Panc1 (cell line): ENCODE results near the gene CUEDC2. TPM values are rescaled to one million over a fixed set of nuclear protein-coding genes. Genes with fewer than 3 reads are reported as not detected.
A peak's percentile ranks its signal among the peaks of the same experiment; 100 is the strongest.

Source experiments
- ATAC-seq: fragments of 200-7000 bp; cut with Tn5 transposase; 2 replicates; pipeline ENCODE4 v1.9.1; 2020; ENCODE audit warnings: mild to moderate bottlenecking, moderate library complexity
- BruUV-seq: library from RNA; stranded (reverse); fragments of 400-500 nt; replicated peaks from 2 replicates; lab custom pipeline; 2021; lab: Mats Ljungman, UMichigan
- CTCF ChIA-PET: fragments of 300-600 bp; sonication (Branson Sonifier 250); formaldehyde crosslinking; loops from one replicate; lab custom pipeline; 2022; ENCODE audit warnings: antibody characterized with exemption; lab: Charles Lee
- POLR2A ChIA-PET: fragments of 300-600 bp; sonication (Branson Sonifier 250); formaldehyde crosslinking; loops from one replicate; lab custom pipeline; 2022; ENCODE audit warnings: antibody characterized with exemption; lab: Charles Lee
- DNase-seq: peaks from one replicate; pipeline ENCODE4 v3.0.0-alpha.2; 2010; ENCODE audit warnings: low read depth, low spot score
- H3K27ac ChIP-seq: 2 replicates; pipeline ENCODE4 v1.5.1; 2011; ENCODE audit warnings: mild to moderate bottlenecking, low read length, inconsistent platforms
- H3K27me3 ChIP-seq: fragments of 200-500 bp; sonication (Bioruptor generic); 2 replicates; pipeline ENCODE4 v1.6.0; 2014; ENCODE audit warnings: low read length, inconsistent platforms; ENCODE audit not compliant: control insufficient read depth, insufficient read depth
- H3K36me3 ChIP-seq: fragments of 200-500 bp; sonication (Bioruptor generic); 2 replicates; pipeline ENCODE4 v1.5.1; 2014; ENCODE audit warnings: inconsistent platforms, mild to moderate bottlenecking, low read length, moderate library complexity; ENCODE audit not compliant: control insufficient read depth, insufficient read depth
- H3K4me1 ChIP-seq: 2 replicates; pipeline ENCODE4 v1.5.1; 2011; ENCODE audit warnings: inconsistent platforms, mild to moderate bottlenecking, low read length, moderate library complexity; ENCODE audit not compliant: control insufficient read depth, insufficient read depth
- H3K4me3 ChIP-seq, 2 experiments: 2 replicates each; pipeline ENCODE4 v1.5.1; 2011 to 2012; ENCODE audit warnings: low read depth in 2 of 2, low read length in 2 of 2, mild to moderate bottlenecking in 2 of 2, inconsistent platforms in 1 of 2, moderate library complexity in 1 of 2
- H3K9me3 ChIP-seq: fragments of 200-500 bp; sonication (Bioruptor generic); 2 replicates; pipeline ENCODE4 v1.5.1; 2014; ENCODE audit warnings: low read depth, mild to moderate bottlenecking, inconsistent platforms, low read length, moderate library complexity; ENCODE audit not compliant: control insufficient read depth, insufficient read depth
- POLR2AphosphoS5 ChIP-seq: IDR thresholded peaks from 2 replicates; pipeline ENCODE4 v1.6.1; 2012; ENCODE audit warnings: mild to moderate bottlenecking, low read depth, low read length, moderate library complexity
- REST ChIP-seq, 2 experiments: IDR thresholded peaks; 2 replicates each; pipeline ENCODE4 v1.6.1; 2011 to 2012; ENCODE audit warnings: low read depth in 2 of 2, control low read depth in 1 of 2, low read length in 1 of 2, mild to moderate bottlenecking in 1 of 2, moderate library complexity in 1 of 2; ENCODE audit not compliant: insufficient read depth in 1 of 2
- SIN3A ChIP-seq: IDR thresholded peaks from 2 replicates; pipeline ENCODE4 v1.6.1; 2012; ENCODE audit warnings: low read depth, mild to moderate bottlenecking, low read length, moderate library complexity, borderline replicate concordance; ENCODE audit not compliant: insufficient read depth
- TCF7L2 ChIP-seq: IDR thresholded peaks from 2 replicates; pipeline ENCODE4 v1.6.1; 2011; ENCODE audit warnings: mild to moderate bottlenecking, low read depth, low read length, inconsistent platforms
- in situ Hi-C: cut with HindIII; loops from 2 replicates; pipeline ENCODE4 v1.10.0; 2016; ENCODE audit warnings: low sequenced_read_pairs, low pct_unique_long_range_greater_than_20kb
- intact Hi-C: fragments of 100-400 bp; cut with micrococcal nuclease; formaldehyde crosslinking; loops from one replicate; pipeline ENCODE4 v1.10.0; 2022; ENCODE audit not compliant: unreplicated experiment
- total RNA-seq: library from RNA; stranded (reverse); gene quantifications from one replicate; pipeline ENCODE4 v1.2.1, GENCODE V29; 2021; ENCODE audit not compliant: unreplicated experiment
- TF ChIP-seq, protein P1 (sequence below): fragments of 450-650 bp; IDR thresholded peaks from 2 replicates; pipeline ENCODE4 v1.5.1; 2017; ENCODE audit warnings: mild to moderate bottlenecking

CUEDC2 gene
- total RNA-seq, 1 experiment from 2014 or later = 79.3 TPM

DNA sequence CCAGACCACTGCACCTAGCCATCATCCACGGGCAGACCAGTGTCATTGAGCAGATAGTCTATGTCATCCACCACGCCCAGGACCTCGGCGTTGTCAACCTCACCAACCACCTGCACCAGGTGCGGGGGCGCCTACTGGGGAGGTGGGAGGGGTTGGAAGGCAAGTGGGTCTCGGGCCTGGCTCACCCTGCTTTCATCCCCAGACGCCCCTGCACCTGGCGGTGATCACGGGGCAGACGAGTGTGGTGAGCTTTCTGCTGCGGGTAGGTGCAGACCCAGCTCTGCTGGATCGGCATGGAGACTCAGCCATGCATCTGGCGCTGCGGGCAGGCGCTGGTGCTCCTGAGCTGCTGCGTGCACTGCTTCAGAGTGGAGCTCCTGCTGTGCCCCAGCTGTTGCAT is 32.3 kb downstream of the CUEDC2 start:
- H3K27me3 ChIP-seq = no peaks in the 10 kb centered on the region
- DNase-seq = no peak
- H3K36me3 ChIP-seq = peaks cover 4% of the 10 kb centered on the region; the same call in 1 of the 2 replicates
- peaks cover 45% of the 10 kb centered on the region for H3K4me1 ChIP-seq
- peak overlapping the region; percentile 72 for H3K27ac ChIP-seq
- ChIA-PET CTCF (interaction anchor here (1.4 to 2.7 kb wide), 2 partner anchors 20 to 170 kb away, joined by 6 to 19 read pairs; no protein-coding TSS in a partner anchor), POLR2A (interaction anchor here (0.6 kb wide), 1 partner anchor 87 kb away, joined by 5 read pairs; no protein-coding TSS in a partner anchor)
- H3K4me3 ChIP-seq = 0 out of 4 replicates have a peak overlapping the region, but pooled peaks of 1 of the 2 experiments have one; percentile 7
- H3K9me3 ChIP-seq = no peaks in the 10 kb centered on the region
- in situ Hi-C loops = no loop called here
- BruUV-seq = no TSS peak
- intact Hi-C loops = loop anchor here (5.0 kb wide), 1 partner anchor 173 kb away; the partner anchor contains the start of gene ELOVL3
- no peak for ATAC-seq
- TF ChIP-seq TCF7L2 = no peak
- TF ChIP-seq POLR2AphosphoS5 = no peak
- no peak for TF ChIP-seq SIN3A
- TF ChIP-seq REST (IDR thresholded peaks at IDR 0.05; ENCODE audit: insufficient read depth in 1 of 2, low read depth in 2 of 2, low read length in 1 of 2) = no peak
- TF ChIP-seq, protein P1, sequence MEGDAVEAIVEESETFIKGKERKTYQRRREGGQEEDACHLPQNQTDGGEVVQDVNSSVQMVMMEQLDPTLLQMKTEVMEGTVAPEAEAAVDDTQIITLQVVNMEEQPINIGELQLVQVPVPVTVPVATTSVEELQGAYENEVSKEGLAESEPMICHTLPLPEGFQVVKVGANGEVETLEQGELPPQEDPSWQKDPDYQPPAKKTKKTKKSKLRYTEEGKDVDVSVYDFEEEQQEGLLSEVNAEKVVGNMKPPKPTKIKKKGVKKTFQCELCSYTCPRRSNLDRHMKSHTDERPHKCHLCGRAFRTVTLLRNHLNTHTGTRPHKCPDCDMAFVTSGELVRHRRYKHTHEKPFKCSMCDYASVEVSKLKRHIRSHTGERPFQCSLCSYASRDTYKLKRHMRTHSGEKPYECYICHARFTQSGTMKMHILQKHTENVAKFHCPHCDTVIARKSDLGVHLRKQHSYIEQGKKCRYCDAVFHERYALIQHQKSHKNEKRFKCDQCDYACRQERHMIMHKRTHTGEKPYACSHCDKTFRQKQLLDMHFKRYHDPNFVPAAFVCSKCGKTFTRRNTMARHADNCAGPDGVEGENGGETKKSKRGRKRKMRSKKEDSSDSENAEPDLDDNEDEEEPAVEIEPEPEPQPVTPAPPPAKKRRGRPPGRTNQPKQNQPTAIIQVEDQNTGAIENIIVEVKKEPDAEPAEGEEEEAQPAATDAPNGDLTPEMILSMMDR = no peak

- Histone ChIP-seq H3K27ac (peak overlapping the region; percentile 72), H3K27me3 (no peaks in the 10 kb centered on the region), H3K4me3 (peak overlapping the region; percentile 41 to 42), H3K4me1 (peaks cover 45% of the 10 kb centered on the region), H3K9me3 (no peaks in the 10 kb centered on the region), H3K36me3 (peaks cover 4% of the 10 kb centered on the region; the same call in 1 of the 2 replicates)
- in situ Hi-C loops = no loop called here
- intact Hi-C loops = loop anchor here (5.0 kb wide), 1 partner anchor 172 kb away; the partner anchor contains the start of gene ELOVL3
- no TSS peak for BruUV-seq
- peak; percentile 65 for ATAC-seq
- no peak for DNase-seq
- POLR2A ChIA-PET = interaction anchor here (0.6 kb wide), 1 partner anchor 88 kb away, joined by 5 read pairs; no protein-coding TSS in a partner anchor
- CTCF ChIA-PET = interaction anchor here (0.5 to 2.7 kb wide), 6 partner anchors 18 to 169 kb away, joined by 3 to 19 read pairs (median 5); no protein-coding TSS in a partner anchor
- TF ChIP-seq TCF7L2 (no peak), REST (IDR thresholded peaks at IDR 0.05; ENCODE audit: insufficient read depth in 1 of 2, low read depth in 2 of 2, low read length in 1 of 2) (peak in 1 of 2 experiments; percentile 82; a peak in 2 of 4 replicates), SIN3A (peak; percentile 82; the same call in 1 of the 2 replicates), POLR2AphosphoS5 (peak; percentile 74)
- TF ChIP-seq, protein P1 = peak; percentile 100
Measured at GRCh38 chr10:102399217-102400021, 33.0 kb downstream of the CUEDC2 start.
